Left forelimb (tissue), 1 donor: ENCODE data around the gene SLC48A1.

ENCODE experiments used
- DNase-seq: peaks from one replicate; pipeline ENCODE4 v3.0.0-alpha.2; 2018; ENCODE audit warnings: low spot score

SLC48A1 gene

DNA sequence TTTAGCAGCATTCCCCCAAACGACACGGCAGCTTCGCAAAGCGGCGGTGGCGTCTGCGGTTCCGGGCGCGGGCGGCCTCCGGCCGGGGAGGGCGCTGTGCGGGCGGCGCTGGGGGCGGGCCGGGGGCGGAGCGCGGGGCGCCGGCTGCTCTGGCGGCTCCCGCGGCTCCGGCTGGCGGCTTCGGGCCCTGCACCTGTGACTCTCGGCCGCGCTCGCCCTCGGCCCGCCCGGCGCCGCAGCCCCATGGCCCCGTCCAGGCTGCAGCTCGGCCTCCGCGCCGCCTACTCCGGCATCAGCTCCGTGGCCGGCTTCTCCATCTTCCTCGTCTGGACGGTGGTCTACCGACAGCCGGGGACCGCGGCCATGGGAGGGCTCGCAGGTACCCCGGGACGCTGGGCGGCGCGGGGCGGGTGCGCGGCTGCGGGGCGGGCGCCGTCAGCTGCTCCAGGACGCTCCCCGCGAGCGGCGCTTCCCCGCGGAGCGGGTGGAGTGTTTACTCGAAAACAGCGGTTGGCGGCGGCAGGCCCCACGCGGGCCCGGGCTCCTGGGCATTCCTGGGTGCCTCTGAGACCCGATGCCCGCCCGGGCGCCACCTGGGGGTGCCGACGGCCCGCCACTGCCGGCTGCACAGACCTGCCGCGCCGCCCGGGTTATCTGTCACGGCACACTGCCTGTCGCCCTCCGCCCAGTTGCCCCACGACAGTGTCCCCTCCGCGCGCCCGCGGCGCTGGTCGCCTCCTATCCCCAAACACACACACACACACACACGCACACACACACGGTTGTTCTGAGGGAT, at the start of gene SLC48A1:
TSS of gene SLC48A1 (plus strand) at position 177 of the 796 bp plus-strand sequence. CDS start at position 244, 67 bp downstream.
- peak; percentile 85 for DNase-seq

DNA sequence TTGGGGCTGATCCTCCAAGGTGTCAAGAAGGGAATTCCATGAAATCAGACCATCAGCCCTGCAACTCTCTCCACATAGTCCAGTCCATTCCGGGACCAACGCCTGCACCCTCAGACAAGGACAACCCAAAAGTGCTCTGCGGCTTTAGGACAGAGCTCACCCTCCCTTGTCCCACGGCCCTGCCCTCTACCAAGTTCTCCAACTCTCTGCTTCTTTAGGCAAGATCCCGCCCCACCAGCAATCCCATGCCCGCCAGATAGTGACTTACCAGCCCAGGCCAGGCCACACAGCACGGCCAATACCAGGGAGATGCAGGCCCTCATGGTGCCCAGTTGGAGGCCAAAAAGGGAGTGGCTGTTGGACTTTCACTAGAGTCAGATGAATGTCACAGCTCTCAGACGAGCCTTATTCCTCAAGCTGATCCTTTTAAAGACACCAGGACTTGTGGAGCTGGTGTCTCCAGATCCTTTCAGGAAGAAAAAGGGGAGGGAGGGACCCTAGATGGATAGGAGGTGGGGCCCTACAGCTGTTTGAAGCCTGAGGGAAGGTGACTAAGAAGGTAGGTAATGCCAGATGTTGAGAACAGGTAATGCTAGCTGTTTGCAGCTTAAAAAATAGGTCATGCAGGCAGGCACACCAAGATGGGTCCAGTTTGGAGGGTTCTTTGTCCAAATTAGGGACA, 47.8 kb upstream of the SLC48A1 start, which contains the start of gene ENDOU:
TSS of gene ENDOU (minus strand) at position 400 of the 682 bp plus-strand sequence. CDS start at position 323, 77 bp downstream.
- DNase-seq, result no peak

DNA sequence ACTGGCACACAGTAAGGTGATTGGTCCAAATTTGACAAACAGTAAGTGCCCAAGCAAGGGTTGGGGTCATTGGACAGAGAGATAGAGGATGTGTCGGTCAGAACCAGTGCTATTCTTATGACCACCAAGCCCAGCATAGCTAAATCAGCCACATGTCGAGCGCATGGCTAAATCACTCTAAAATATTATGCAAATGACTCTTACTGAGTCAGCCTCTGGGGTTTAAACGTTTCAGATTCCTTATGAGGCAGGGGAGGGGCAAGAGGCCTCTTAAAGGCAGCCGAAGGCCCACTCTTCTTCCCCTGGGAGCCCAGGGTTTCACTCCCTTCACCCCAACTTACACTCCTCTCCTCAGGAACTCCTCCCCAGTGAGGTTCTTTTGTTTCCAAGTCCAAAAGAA, 47.1 kb upstream of the SLC48A1 start:
- DNase-seq, result no peak

DNA sequence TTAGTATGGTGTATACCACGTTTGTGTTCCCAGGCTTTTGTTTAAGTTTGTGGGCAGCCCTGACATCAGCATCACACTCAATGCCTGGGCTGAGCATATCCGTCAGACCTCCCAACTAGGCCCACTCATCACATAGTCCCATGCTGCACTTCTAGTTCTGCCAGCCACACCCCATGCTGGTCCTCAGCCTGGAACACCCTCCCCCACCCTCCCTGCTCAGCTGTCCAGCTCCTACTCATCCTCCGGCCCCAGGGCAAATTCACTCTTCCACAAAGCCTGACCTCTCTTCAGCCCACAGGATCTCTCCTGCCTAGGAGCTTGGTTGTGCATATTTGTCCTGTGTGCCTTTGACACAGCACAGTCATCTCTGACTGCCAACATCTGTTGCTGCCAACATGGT, 43.8 kb upstream of the SLC48A1 start:
- no peak for DNase-seq

DNA sequence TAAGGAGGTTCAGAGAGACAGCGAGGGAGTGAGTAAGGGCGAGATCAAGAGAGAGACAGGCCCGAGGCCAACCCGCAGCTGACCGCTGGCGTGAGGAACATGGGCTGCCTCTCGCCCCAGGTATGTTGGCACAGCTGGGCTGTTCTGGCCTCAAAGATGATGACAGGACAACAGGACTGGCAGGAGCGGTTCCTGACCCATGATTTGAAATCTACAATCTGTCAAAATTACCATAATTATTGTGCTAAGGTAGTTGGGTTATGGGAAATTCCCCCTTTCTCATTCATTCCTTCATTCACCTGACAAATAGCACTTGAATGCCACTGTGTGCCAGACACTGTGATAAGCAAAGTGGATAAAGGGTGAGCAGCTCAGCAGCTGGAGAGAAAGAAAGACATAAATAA, 42.7 kb upstream of the SLC48A1 start:
- no peak for DNase-seq

DNA sequence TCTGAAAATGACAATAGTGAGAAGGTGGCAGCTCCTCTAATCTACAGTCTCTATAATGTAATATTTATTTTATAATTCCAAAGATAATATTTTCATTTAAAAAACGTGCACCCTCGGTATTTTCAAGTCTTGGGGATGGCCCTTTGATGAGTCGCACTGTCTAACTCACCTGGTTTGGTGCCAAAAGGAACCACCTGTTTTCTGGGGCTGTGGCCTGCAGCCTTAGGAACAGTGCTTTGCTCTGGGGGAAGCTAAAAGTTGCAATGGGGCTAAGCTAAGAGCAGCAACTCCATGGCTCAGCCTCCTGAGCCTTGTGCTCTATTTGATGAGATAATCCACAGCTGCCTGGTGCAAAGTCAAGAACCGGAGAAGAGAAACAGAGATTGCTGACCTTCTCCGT, 41.3 kb upstream of the SLC48A1 start:
- DNase-seq, result no peak

DNA sequence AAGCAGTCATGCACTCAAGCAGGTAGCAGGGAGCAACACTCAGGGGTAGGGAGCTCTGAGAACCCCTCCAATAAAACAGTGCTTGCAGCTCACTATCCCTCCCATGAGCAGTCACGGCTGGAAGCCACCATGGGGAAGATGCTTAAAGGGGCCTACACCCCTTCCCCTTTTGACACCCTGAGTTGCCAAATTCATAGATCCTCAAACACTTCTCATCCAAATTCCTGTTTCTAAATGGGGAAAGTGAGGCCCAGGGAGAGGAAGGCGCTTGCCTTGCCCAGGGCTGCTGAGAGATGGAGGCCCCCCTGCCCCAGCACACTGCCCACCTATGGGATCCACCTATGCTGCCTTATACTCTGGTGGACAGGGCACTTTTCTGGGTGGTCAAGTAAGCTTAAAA, 40.5 kb upstream of the SLC48A1 start:
- no peak for DNase-seq

DNA sequence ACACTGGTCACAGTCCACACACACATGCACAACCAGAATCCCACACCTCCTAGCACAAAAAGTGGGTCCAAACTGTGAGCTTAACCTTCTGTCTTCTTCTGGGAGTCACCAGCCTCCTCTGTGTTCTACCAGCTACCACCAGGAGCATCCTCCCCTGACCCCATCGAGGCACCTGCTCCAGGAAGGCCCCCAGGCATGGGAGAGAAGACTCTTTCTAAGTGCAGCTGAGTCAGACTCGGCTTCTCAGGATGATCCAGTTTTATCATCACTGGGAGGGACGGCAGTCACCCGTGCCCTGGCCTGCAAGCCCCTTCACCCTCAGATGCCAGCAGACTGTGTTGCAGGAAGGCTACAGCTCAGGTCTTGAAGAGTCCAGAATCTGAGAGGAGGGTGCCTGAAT, 39.9 kb upstream of the SLC48A1 start:
- DNase-seq, result no peak

DNA sequence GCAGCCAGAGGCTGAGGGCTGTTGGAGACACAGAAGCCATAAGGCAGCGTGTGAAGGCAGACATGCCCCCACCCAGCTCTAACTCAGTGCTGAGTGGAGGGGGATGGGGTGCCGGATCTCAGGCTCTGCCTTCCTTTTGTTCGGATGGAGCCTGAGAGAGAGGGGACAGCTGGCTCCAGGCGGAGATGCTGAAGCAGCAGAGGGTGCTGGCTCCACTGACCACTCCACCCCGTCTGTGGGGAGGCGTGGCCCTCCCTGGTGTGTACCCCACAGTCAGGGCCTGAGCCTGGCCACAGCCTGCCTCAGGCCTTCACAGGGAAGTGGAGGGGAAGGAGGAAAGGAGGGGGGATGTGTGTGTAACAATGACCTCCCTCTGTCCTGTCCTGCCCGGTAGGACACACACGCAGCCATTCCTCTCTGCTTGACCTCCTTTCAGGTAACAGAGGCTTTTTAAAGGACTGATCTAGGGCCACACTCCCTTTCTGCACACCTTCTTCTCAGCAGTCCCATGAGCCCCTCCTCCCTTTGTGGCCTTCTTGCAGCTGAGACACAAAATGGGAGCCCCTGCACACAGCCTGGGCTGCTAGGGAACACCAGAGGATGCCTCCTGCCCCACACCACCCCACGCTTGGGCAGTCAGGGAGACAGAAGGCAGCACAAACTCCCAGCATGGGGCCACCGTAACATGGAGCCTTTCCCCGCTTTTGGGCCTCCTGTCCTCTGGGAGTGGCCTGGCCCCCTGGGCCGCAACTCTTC, 38.1 kb upstream of the SLC48A1 start:
- no peak for DNase-seq

DNA sequence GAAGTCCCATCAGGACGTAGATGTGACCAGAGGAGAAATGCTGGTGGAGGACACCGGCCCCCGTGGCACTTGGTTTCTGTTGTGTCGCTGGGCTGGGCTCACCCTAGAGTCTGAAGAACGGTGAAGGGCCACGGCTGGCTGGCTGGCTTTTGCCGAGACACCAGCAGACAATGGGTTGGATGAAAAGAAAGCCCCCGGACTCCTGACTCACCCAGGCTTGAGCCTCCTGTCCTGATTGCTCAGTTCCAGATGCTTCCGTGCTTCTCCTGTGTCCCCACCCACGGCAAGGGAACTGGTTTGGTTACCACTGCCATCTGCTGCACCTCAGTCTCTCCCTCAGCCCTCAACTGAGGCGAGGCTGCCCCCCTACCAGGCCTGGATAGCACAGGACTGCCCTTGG, 37.4 kb upstream of the SLC48A1 start:
- DNase-seq, result no peak

DNA sequence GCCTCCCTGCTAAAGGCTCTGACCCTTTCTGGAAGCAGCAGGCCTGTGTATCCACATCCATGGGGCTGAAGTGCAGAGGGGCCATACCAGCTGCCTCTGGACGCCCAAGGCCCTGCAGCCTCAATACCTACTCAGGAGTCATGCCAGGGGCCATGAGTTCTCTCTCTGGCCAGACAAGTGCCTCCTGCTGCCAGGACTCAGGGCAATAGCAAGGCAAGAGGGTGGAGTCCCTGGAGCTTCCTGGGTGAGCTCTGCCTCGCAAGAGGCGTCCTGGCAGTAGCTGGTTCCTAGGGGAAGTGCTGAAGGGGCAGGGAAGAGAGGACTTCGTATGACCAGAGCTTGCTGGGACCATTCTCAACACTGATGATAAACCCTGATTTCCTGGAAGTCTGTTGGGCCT, 36.8 kb upstream of the SLC48A1 start:
- DNase-seq, result no peak

DNA sequence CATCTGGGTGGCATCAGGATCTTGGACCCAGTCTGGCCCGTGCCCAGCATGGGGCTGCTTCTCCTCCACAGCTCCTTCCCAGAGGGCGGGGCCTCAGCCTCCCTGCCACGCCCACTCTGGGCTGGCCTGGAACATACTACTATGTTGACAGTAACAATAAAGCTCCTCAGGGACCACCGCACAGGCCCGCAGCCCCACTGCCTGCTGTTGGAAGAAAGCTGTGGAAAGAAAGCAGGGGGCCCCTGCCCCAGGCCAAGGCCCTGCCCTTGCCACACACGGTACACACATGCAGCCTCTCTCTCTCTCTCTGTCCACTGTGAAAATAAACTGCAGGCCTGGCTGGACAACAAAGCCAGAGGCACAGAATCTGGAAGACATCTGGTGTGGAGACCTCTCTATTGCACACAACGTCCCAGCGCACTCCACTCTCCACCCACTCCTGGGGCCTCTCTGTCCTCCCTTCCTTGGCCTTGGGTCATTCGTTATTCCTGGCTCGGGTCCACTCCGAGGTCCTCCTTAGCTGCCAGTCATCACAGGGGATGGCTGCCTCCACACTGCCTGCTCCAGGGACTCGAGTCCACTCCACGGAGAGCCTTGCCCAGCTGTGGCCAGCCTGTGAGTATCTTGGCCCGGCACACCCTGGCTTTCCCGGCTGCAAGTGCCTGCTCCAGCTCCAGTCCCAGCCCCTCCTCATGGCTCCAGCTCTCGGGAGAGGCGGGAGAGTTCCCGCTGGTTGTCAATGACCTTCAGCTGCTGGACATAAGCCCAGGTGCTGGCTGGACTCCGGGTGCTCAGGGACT, 36.0 kb upstream of the SLC48A1 start:
- DNase-seq, result peak; percentile 77

DNA sequence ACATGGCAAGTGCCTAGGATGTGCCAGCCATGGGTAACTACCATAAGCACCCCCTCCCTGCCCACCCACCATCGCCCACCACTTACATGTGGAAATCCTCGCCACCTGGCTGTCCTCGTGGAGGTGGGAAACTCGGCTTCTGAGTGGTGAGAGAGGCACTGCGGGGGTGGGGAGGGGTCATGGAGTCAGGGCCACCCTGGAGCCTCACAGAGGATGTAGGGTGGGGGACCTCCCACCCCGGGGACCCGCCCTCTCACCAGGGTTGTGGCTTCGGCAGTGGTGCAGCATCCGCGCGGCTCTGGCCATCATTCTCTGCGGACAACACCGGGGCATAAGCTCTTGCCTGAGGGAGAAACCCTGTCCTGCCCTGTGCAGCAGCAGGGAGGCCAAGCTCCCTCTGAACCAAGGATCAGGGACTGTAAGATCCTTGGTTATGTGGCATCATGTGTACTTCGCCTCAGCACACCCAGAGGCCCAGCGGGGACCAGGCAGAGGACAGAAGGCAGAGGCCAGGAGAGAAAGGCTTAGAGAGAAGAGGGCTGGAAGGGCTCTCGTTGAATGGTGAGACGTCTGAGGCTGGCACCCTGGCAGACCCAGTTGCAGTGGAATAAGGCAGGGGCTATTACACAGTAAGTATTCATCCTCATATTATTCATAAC, 35.0 kb upstream of the SLC48A1 start:
- no peak for DNase-seq

DNA sequence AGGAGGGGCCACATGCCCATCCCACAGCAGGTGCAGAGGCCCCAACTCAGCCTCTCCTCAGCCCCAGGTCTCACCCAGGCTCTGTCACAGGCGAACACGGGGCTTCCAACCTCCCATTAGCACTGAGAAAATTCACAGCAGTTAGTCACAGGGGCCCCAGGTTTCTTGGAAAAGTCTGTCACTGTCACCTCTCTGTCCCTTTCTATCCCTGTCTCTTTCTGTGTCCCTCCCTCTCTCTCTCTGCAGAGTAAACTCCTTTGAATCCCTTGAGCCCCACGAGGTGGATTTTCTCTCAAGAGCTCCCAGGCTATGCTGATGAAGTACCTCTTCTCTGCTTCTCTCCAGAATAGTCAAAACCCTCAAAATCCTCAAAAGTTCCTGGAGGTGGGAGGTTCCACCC, 33.7 kb upstream of the SLC48A1 start:
- DNase-seq, result no peak

DNA sequence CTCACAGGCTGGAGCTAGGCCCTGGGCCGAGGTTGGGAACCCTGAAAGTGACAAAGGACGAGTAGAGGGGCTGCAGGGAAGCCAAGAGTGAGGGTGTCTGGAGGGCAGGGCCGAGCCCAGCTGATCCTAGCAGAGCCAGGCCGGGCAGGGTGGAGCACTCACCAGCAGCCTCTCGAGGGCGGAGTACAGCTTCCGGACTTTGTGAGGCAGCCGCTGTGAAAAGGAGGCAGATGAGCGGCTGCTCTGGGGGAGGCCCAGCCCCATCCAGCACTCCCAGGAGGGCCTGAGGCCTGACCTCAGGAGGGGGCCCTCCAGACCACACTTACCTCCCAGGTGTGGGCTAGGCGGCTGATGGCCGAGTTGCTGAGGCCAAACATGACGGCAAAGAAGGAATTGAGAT, 33.1 kb upstream of the SLC48A1 start:
- DNase-seq, result no peak

DNA sequence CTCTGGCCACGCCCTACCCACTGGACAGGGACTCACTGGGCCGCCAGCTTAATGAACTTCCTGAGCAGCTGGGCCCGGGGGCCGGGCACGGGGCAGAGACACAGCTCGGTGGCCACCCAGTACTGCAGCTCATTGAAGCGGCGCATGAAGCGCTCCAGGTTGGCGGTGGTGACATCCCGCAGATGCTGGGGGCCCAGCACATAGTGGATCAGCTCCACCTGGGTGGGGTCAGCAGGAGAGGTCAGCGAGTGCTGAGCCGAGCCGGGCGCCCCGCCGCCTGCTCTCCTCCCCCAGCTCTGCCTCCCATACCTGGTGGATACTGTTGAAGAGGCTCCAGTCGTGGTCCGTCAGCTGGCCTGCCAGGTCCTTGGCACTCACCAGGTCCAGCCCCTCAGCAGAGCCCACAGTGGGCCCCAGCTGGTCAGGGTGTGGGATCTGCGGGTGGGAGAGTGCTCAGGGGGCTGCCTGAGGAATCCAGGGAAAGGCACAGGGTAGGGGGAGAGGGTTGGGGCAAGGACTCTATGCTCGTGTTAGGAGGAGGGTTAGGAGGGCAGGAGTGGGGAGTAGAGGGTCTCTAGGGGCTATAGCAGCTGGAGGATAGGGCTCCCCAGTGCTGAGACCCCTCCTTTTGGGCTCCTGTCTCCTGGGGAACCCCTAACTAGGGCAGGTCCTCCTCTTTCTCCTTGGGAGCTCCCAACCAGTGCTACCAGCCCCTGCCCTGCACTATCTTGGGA, 32.3 kb upstream of the SLC48A1 start:
- DNase-seq, result no peak

DNA sequence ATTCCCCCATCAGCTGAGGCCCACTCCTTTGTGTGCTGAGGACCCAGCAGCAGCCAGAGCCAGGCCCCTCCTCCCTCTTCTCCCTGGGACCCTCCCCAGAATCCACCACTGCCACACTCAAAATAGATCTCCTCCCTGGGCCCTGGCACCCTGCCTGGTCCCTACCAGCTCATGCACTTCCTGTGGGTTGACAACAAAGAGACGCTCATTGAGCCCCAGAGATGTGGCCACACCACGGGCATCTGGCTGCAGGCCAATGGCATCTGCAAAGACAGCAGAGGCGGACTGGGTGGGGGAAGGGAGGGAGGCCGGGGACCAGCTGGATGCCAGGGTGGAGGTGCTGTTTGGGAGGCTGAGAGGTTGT, 31.7 kb upstream of the SLC48A1 start:
- peak; percentile 75 for DNase-seq

DNA sequence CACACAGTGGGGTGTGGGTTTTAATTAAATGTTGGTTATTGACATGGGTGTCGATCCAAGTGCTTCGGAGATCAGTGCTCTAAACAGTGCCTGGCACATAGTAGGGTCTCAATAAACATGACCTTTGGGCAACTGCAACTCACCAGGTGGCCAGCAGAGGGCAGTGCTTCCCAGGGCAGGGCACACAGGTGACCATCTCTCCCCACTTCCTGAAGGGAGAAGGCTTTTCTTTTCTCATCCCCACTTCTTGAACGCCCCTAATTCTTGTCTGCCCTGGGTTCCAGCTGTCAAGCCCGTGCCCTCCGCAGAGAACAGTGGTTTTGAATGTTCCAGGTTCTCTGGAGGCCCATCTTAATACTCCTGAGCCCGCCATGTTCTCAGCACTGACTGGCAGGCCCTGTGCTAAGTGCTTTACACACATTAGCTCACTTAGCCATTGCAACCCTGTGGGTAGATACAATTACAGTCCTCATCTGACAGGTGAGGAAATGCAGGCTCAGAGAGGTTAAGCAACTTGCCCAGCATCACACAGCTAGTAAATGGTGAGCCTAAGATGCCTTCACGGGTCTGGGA, 30.7 kb upstream of the SLC48A1 start:
- no peak for DNase-seq

DNA sequence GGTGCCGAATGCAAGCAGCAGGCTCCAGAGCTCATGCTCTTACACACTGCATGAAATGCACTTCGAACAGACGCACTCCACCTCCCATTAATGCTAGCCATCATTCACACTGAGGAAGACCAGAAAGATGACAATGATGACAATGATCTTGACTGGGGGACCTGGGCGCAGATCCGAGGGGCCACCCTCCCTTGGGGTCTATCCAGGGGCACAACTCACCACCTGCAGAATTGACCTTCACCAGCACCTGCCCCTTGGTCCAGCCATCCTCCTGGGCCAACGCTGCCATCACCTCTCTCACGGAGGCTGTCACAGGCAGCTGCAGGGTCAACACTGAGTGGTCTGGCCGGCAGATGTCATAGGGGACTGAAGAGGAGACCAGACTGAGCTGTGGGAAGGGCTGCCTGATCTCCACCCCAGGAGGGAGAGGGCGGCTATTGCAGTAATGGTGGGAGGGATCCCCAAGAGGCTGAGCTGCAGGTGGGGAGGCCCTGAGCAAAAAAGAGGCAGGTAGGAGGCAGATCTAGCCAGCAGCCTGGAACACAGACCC, 29.7 kb upstream of the SLC48A1 start:
- DNase-seq, result no peak

DNA sequence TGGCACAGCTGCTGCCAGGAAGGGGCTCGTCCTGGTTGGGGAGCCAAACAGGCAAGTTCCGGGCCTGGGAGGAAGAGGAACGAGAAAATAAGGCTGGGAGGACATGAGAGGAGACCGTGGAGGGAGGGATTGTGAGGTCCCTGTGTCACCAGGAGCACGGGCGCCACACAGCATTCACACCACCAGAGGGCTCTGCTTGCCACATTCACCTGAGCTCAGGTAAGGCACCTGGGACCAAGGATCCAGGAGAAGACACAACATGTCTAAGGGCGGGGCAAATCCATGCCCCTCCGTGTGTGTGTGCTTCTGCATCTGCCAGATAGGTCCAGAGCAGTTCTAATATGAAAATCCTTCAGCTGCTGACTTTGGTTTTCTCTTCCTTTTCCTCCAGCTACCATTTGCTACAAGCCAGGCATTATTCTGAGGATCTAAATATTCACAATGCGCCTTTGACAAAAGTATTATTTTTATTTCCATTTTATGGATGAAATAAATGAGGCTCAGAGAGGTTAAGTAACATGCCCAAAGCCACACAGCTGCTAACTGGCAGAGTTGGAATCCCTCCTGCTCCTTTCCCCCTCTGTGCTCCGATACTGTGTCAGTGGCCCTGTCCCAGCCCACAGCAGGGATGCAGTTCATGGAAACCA, 28.9 kb upstream of the SLC48A1 start:
- no peak for DNase-seq
